K562 (cell line): ENCODE measurements around the gene GABRE. TPM values are rescaled to one million over a fixed set of nuclear protein-coding genes. Genes with fewer than 3 reads are reported as not detected.

Experiments used
- BRCA1 ChIP-seq, 2 experiments: fragments of 450-650 bp in 1 of 2; sonication (generic) in 1 of 2; formaldehyde crosslinking in 1 of 2; IDR thresholded peaks; 2 replicates each; pipeline versions ENCODE4 v1.5.0 to v1.6.1; 2017 to 2020; ENCODE audit warnings: mild to moderate bottlenecking in 1 of 2, missing genetic modification reagents in 1 of 2
- BRF1 ChIP-seq: IDR thresholded peaks from 3 replicates; pipeline ENCODE4 v1.6.1; 2011; ENCODE audit warnings: borderline replicate concordance, mild to moderate bottlenecking; ENCODE audit not compliant: insufficient read length; ENCODE audit errors: extremely low read depth
- CUX1 ChIP-seq: fragments of 200-800 bp; sonication (Bioruptor generic); IDR thresholded peaks from 2 replicates; pipeline ENCODE4 v1.6.1; 2016; ENCODE audit warnings: missing genetic modification characterization, missing compliant biosample characterization
- HDAC3 ChIP-seq: fragments of 450-650 bp; IDR thresholded peaks from 2 replicates; pipeline ENCODE4 v1.6.1; 2018; ENCODE audit warnings: borderline replicate concordance, mild to moderate bottlenecking, moderate library complexity; ENCODE audit not compliant: partially characterized antibody
- MTA1 ChIP-seq: fragments of 450-650 bp; IDR thresholded peaks from 2 replicates; pipeline ENCODE4 v1.6.1; 2017; ENCODE audit warnings: borderline replicate concordance
- NFYB ChIP-seq: IDR thresholded peaks from 2 replicates; pipeline ENCODE4 v1.6.1; 2011; ENCODE audit warnings: mild to moderate bottlenecking, moderate library complexity; ENCODE audit not compliant: insufficient read length; ENCODE audit errors: extremely low read depth
- polyA plus RNA-seq, 8 experiments: library from polyadenylated mRNA; depleted of rRNA in 4 of 8; stranded (reverse) in 5 of 8; unstranded in 3 of 8; fragments of >200 nt; fragmentation: Nextera tagmentation in 2 of 8; fragmentation: Illumina TruSeq in 1 of 8; extraction: Ambion mirVana in 2 of 8; extraction: Trizol in 1 of 8; gene quantifications; 2 replicates each; pipeline versions ENCODE4 v1.2.1 to v1.2.3, GENCODE V29; 2011 to 2014; ENCODE audit warnings: inconsistent platforms in 1 of 8, missing spikeins in 1 of 8
- total RNA-seq, 7 experiments: library from RNA; depleted of rRNA in 6 of 7; stranded (reverse); fragments of >200 nt in 6 of 7; fragmentation: Illumina TruSeq in 2 of 7; extraction: Trizol in 2 of 7; gene quantifications; 2 replicates each; pipeline versions ENCODE4 v1.2.1 to v1.2.3, GENCODE V29; 2011 to 2021; ENCODE audit warnings: low replicate concordance in 1 of 7
- TF ChIP-seq, protein P1 (sequence below): fragments of 200-600 bp; sonication (generic); IDR thresholded peaks from one replicate; pipeline ENCODE4 v1.6.1; 2012; ENCODE audit warnings: mild to moderate bottlenecking, low read depth, low read length, inconsistent platforms
- TF ChIP-seq, protein P2 (sequence below): sonication (generic); formaldehyde crosslinking; IDR thresholded peaks from 2 replicates; pipeline ENCODE4 v1.8.0; 2023; ENCODE audit warnings: mild to moderate bottlenecking, missing genetic modification reagents

The GABRE gene
- total and polyA plus RNA-seq, 9 of the 15 experiments (the other 6 are each of a cell fraction or from before 2014, with no cell fraction given), result 23.1 to 456 (median 148) TPM

- no peak for TF ChIP-seq CUX1 (CRISPR knock-in tag)
- TF ChIP-seq BRF1, result no peak
- no peak for TF ChIP-seq BRCA1 (IDR thresholded peaks at IDR 0.05)
- no peak for TF ChIP-seq BRCA1 (CRISPR knock-in tag; IDR thresholded peaks at IDR 0.05)
- TF ChIP-seq, protein P1, sequence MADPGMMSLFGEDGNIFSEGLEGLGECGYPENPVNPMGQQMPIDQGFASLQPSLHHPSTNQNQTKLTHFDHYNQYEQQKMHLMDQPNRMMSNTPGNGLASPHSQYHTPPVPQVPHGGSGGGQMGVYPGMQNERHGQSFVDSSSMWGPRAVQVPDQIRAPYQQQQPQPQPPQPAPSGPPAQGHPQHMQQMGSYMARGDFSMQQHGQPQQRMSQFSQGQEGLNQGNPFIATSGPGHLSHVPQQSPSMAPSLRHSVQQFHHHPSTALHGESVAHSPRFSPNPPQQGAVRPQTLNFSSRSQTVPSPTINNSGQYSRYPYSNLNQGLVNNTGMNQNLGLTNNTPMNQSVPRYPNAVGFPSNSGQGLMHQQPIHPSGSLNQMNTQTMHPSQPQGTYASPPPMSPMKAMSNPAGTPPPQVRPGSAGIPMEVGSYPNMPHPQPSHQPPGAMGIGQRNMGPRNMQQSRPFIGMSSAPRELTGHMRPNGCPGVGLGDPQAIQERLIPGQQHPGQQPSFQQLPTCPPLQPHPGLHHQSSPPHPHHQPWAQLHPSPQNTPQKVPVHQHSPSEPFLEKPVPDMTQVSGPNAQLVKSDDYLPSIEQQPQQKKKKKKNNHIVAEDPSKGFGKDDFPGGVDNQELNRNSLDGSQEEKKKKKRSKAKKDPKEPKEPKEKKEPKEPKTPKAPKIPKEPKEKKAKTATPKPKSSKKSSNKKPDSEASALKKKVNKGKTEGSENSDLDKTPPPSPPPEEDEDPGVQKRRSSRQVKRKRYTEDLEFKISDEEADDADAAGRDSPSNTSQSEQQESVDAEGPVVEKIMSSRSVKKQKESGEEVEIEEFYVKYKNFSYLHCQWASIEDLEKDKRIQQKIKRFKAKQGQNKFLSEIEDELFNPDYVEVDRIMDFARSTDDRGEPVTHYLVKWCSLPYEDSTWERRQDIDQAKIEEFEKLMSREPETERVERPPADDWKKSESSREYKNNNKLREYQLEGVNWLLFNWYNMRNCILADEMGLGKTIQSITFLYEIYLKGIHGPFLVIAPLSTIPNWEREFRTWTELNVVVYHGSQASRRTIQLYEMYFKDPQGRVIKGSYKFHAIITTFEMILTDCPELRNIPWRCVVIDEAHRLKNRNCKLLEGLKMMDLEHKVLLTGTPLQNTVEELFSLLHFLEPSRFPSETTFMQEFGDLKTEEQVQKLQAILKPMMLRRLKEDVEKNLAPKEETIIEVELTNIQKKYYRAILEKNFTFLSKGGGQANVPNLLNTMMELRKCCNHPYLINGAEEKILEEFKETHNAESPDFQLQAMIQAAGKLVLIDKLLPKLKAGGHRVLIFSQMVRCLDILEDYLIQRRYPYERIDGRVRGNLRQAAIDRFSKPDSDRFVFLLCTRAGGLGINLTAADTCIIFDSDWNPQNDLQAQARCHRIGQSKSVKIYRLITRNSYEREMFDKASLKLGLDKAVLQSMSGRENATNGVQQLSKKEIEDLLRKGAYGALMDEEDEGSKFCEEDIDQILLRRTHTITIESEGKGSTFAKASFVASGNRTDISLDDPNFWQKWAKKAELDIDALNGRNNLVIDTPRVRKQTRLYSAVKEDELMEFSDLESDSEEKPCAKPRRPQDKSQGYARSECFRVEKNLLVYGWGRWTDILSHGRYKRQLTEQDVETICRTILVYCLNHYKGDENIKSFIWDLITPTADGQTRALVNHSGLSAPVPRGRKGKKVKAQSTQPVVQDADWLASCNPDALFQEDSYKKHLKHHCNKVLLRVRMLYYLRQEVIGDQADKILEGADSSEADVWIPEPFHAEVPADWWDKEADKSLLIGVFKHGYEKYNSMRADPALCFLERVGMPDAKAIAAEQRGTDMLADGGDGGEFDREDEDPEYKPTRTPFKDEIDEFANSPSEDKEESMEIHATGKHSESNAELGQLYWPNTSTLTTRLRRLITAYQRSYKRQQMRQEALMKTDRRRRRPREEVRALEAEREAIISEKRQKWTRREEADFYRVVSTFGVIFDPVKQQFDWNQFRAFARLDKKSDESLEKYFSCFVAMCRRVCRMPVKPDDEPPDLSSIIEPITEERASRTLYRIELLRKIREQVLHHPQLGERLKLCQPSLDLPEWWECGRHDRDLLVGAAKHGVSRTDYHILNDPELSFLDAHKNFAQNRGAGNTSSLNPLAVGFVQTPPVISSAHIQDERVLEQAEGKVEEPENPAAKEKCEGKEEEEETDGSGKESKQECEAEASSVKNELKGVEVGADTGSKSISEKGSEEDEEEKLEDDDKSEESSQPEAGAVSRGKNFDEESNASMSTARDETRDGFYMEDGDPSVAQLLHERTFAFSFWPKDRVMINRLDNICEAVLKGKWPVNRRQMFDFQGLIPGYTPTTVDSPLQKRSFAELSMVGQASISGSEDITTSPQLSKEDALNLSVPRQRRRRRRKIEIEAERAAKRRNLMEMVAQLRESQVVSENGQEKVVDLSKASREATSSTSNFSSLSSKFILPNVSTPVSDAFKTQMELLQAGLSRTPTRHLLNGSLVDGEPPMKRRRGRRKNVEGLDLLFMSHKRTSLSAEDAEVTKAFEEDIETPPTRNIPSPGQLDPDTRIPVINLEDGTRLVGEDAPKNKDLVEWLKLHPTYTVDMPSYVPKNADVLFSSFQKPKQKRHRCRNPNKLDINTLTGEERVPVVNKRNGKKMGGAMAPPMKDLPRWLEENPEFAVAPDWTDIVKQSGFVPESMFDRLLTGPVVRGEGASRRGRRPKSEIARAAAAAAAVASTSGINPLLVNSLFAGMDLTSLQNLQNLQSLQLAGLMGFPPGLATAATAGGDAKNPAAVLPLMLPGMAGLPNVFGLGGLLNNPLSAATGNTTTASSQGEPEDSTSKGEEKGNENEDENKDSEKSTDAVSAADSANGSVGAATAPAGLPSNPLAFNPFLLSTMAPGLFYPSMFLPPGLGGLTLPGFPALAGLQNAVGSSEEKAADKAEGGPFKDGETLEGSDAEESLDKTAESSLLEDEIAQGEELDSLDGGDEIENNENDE, result no peak
- TF ChIP-seq MTA1, result no peak
- TF ChIP-seq, protein P2, sequence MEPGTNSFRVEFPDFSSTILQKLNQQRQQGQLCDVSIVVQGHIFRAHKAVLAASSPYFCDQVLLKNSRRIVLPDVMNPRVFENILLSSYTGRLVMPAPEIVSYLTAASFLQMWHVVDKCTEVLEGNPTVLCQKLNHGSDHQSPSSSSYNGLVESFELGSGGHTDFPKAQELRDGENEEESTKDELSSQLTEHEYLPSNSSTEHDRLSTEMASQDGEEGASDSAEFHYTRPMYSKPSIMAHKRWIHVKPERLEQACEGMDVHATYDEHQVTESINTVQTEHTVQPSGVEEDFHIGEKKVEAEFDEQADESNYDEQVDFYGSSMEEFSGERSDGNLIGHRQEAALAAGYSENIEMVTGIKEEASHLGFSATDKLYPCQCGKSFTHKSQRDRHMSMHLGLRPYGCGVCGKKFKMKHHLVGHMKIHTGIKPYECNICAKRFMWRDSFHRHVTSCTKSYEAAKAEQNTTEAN (CRISPR knock-in tag), result no peak
- TF ChIP-seq NFYB, result no peak
- TF ChIP-seq HDAC3, result no peak
Observed at GRCh38 chrX:151919610-151920009, 54.9 kb downstream of the GABRE start (continued).
